Stimulated activated CD4-positive, alpha-beta T cell treated with anti-CD3 and anti-CD28 coated beads, Interleukin-12 subunit alpha, Interleukin-12 subunit beta, amount 100 ng/mL, for 24 hours (primary cell): ENCODE data around the gene WDFY2.
A peak's percentile ranks its signal among the peaks of the same experiment; 100 is the strongest.

Experiments
- DNase-seq, 2 experiments: peaks; one replicate each; pipeline ENCODE4 v3.0.0-alpha.2; 2020; ENCODE audit warnings: low read depth in 2 of 2

Gene WDFY2

GRCh38 chr13:51770681-51771417 is 186.6 kb downstream of the WDFY2 start:
- no peak for DNase-seq

GRCh38 chr13:51771418-51772104 is 187.3 kb downstream of the WDFY2 start:
- no peak for DNase-seq

- DNase-seq = no peak
These were observed 187.8 kb downstream of the WDFY2 start for GRCh38 chr13:51772105-51772455.

- DNase-seq = no peak
These were observed 188.5 kb downstream of the WDFY2 start for GRCh38 chr13:51772781-51773180.

GRCh38 chr13:51773515-51773914 is 189.3 kb downstream of the WDFY2 start:
- no peak for DNase-seq

DNA sequence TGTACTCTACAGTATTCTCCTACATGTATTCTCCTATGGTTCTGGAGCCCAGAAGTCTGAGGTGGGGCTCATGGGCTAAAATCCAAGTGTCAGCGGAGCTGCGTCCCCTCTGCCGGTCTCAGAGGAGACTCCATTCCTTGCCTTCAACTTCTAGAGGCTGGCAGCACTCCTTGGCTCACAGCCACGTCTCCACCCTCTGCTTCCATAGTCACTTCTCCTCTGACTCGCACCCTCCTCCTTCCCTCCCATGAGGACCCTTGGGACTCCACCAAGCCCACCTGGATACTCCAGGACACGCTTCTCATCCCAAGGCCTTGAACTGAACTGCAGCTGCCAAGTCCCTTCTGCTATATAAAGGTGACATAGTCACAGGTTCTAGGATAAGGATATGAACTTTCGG is 191.9 kb downstream of the WDFY2 start:
- no peak for DNase-seq

DNA sequence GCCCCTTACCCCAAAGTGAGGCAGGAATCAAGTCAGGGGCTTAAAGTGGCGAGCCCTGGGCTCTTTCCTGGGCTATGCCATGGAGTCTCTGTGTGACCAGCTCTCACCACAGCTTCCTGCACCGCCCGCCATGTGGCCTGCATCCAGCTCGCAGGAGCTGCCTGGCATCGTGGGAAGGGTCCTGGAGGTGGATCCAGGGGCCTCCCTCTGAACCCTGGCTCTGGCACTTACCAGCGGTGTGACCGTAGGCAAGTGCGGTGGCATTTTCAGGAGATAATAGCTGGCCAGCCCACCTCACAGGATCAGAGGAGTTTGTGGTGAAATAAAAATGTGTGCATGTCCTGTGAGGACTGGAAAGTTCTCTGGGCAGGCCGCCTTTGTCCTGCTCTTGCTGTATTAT is 193.7 kb downstream of the WDFY2 start:
- no peak for DNase-seq

DNA sequence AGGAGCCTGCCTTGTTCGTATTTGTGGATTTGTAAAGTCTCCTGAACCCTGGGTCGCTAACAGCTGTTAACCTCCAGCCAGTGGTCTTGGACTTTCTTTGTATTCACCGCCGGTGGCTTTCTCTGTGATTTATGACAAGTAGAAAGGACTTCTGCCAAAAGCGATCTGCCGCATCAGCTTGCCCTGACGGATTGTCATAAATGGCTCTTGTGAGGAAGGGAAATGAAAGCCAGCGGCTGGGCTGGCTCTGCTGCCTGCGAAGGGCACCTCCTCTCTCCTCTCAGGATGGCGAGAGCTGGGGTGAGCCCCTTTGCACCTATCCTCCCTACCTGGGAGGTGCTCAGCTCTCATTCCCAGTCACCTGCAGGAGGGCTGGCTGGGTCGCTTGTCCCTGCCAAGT is 194.1 kb downstream of the WDFY2 start:
- no peak for DNase-seq

GRCh38 chr13:51780099-51780498 is 195.8 kb downstream of the WDFY2 start:
- no peak for DNase-seq

DNA sequence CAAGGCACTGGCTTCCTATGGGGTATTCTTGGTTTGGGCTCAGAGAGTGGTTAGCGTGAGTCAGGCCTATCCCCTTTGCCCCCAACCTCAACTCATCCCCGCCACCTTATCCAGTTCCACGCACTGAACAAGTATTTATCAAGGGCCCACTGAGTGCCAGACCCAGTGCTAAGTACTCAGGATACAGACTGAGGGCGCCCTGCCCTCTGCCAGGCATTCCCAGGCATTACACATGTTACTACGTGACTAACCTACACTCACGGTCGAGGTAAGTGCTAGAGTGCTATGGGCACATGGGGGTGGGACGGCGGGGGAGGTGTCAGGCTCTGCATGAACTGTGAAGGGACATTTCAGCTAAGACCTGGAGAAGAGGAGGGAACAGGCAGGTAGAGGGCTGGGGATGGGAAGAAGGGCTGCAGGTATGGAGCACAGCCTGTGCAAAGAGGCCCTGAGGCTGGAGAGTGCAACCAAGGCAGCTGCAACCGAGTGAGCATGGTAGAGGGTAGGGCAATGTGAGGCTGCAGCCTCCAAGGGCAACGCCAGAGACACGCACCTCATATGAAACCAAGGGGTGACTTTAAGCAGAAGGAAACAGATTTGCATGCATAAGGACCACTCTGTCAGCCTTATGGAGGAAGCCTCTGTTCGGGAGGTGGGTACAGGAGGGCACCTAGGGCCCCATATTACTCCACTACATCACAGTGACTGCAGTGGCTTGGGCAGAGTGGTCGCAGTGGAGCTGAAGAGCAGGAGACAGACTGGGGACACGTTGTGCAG is 197.2 kb downstream of the WDFY2 start:
- DNase-seq = no peak

- no peak for DNase-seq
These were observed 197.9 kb downstream of the WDFY2 start for GRCh38 chr13:51782026-51782710.

- DNase-seq = no peak
These were observed 199.3 kb downstream of the WDFY2 start for GRCh38 chr13:51783428-51784094.

- no peak for DNase-seq
These were observed 199.8 kb downstream of the WDFY2 start for GRCh38 chr13:51784097-51784496.

- DNase-seq = no peak
These were observed 201.6 kb downstream of the WDFY2 start for GRCh38 chr13:51785712-51786424.

GRCh38 chr13:51786425-51787265 is 202.4 kb downstream of the WDFY2 start:
- no peak for DNase-seq

- peak; percentile 46 to 58 for DNase-seq
These were observed 209.5 kb downstream of the WDFY2 start for GRCh38 chr13:51793570-51794271.

GRCh38 chr13:51794964-51795363 is 210.7 kb downstream of the WDFY2 start:
- no peak for DNase-seq

GRCh38 chr13:51795419-51795818 is 211.2 kb downstream of the WDFY2 start:
- DNase-seq = no peak

- DNase-seq = no peak
These were observed 212.3 kb downstream of the WDFY2 start for GRCh38 chr13:51796546-51796945.
